ENCODE measurements around the gene PATJ.

GRCh38 chr1:61898658-61899057 is 156.4 kb downstream of the PATJ start:
- TF ChIP-seq, protein P1, sequence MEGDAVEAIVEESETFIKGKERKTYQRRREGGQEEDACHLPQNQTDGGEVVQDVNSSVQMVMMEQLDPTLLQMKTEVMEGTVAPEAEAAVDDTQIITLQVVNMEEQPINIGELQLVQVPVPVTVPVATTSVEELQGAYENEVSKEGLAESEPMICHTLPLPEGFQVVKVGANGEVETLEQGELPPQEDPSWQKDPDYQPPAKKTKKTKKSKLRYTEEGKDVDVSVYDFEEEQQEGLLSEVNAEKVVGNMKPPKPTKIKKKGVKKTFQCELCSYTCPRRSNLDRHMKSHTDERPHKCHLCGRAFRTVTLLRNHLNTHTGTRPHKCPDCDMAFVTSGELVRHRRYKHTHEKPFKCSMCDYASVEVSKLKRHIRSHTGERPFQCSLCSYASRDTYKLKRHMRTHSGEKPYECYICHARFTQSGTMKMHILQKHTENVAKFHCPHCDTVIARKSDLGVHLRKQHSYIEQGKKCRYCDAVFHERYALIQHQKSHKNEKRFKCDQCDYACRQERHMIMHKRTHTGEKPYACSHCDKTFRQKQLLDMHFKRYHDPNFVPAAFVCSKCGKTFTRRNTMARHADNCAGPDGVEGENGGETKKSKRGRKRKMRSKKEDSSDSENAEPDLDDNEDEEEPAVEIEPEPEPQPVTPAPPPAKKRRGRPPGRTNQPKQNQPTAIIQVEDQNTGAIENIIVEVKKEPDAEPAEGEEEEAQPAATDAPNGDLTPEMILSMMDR (IDR thresholded peaks at IDR 0.05), result no peak
- no peak for TF ChIP-seq POLR2A (IDR thresholded peaks at IDR 0.05)

Data from tibial nerve (tissue), 3 donors.